ENCODE results near the gene ZSWIM3.

ZSWIM3 gene

DNA sequence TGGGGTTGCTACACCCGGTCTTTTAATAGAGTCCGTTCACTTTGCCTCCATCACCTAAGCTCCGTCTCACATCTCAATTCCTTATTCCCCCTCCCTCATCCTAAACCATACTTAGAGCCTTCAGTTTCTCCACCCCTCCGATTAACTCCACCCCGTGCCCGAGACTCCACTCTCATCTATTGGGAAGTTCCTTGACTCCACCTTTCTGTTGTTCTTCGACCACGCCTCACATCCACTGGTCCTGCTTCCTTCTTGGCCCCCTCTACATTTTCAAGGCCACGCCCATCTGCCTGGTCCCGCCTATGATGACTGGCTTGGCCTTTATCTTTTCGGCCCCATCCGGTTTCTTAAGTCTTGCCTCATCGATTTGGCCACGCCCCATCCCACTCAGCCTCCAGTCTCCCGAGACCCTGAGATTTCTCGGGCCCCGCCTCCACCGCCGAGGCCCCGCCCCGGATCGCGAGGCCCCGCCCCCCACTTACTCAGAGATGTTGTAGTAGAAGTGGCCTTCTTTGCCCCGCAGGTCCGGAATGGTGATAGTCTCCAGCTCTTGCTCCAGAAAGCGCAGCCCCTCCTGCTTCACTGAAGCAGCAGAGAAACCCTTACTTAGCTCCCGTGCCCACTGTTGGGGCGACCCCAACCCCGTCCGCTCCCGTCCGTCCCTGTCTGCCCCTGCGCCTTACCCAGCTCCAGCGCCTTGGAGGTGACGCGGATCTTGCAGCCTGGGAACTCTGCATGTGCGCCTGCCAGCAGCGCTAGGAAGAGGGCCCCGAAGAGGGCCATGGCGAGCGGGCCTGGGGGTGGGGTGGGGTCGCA is 53.5 kb downstream of the ZSWIM3 start:
- DNase-seq: peak; percentile 97

DNA sequence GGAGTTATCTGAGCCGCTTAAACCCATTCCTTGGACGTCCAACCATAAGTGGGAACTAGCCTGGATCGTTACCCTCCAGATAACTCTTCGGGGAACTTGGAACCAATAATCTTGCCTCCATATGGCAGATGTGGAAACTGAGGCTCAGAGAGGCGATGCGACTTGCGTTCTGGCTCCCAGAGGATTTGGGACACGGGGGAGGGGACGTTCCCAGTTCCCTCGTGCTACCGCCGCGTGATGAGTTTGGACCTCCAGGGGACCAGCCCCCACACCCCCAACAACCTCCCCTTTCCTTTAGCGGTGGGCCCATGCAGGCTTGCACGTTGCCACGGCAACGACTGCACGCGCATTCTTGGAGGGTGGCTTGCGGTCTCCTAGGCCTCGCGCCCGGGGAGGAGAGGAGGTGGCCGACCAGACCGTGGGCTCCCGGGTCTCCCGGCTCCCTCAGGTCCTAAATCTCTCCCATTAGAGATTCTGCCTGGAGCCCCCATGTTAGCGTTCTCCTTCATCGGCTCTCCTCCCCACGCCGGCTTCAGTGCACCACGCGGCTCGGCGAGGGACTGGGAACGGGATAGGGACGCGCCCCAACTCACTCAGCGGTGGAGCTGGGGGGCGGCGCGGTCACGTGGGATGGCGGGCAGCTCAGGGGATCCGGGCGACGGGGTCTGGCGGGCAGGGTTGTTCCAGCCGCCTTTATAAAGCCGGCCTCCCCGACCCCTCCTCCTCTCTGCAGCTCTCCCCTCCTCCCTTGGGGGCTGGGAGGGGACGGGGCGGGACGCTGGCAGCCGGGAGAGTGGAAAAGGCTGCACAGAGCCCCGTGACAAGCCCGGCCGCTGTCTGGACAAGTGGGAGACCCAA is 54.3 kb downstream of the ZSWIM3 start, which contains the start of gene PLTP:
Gene PLTP (minus strand): TSS at position 670 of the 858 bp plus-strand sequence. CDS start 703 bp downstream, outside the sequence.
- peak; percentile 36 for DNase-seq

DNA sequence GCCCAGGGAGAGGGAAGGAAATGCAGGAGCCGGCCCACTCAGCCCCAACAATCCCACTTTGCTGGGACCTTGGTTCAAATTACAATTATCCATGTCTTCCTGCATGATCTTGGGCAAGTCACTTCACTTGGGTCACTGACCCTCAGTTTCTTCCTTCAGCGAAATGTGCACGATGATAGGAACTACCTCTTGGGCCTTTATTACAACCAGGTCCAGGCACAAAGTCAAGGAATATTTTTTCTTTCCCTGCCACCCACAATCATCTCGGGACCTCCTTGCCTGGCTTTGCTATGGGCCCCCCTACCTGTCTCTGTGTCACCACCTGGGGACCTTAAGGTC is 54.9 kb downstream of the ZSWIM3 start:
- no peak for DNase-seq

DNA sequence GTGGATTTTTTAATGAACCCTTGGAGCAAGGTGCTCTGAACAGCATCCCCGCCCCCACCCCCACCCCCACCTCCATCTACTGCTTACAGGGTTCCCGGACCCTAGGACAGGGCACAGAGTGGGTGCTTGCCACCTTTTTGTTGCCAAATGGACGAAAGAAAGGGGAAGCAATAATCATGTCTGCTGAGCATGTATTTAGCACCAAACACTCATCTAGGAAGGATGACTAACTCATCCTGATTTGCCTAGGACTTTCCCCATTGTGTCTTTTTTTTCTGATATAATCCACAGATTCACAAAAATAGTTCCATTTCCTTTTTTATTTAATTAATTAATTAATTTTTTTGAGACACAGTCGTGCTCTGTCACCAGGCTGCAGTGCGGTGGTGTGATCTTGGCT is 55.7 kb downstream of the ZSWIM3 start:
- DNase-seq: no peak

DNA sequence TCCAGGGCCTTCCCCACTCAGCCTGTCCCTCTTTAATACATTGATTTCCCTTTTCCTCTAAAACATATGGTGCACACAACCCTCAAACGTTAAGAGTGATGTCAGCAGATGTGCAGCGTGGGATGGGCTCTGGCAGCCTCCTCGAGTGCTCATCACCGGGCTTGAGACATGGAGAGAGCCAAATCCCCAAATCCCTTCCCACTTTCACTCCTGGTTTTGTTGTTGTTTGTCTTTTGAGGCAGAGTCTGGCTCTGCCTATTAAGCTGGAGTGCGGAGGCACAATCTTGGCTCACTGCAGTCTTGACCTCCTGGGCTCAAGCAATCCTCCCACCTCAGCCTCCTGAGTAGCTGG is 60.4 kb downstream of the ZSWIM3 start:
- no peak for DNase-seq

- no peak for DNase-seq
Observed at GRCh38 chr20:45918182-45918737, 60.8 kb downstream of the ZSWIM3 start.

- DNase-seq: no peak
Observed at GRCh38 chr20:45918779-45919537, 61.5 kb downstream of the ZSWIM3 start.

DNA sequence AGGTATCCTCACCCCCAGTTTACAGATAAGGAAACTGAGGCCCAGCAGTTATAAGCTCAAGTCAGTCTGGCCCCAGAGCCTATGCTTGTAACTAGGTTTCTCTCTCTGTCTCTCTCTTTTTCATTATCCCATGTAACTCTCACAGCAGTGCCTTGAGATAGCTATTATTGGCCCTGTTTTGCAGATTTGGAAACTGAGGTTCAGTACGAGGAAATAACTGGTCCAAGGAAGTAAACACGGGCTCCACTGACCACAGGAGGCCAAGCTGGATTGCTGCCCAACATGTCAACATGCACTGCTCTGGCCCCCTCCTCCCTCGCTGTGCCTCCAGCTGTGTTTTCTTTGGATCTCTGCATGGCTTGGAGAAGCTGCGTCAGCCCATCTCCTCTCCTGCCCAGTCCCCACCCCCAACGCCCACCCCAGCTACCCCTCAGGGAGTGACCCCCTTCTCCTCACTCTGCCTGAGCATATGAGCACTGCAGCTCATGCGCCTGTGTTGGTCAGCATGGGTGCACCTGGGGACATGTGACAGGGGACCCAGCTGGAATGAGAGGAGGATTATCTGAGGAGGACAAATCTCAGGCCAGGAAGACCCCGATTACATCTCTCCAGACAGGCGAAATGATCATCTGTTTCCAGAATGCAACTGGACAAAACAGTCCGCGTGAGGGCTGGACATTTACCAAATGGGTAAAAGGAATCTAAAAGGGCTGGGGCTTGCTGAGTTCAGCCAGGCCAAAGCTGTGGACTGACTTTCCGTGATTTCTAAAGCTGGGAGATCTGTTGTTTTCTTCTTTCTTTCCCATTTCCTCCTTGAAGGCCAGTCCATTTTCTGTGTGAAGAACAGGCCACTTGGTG is 62.4 kb downstream of the ZSWIM3 start:
- no peak for DNase-seq

- DNase-seq: no peak
Observed at GRCh38 chr20:45920462-45921336, 63.3 kb downstream of the ZSWIM3 start.

DNA sequence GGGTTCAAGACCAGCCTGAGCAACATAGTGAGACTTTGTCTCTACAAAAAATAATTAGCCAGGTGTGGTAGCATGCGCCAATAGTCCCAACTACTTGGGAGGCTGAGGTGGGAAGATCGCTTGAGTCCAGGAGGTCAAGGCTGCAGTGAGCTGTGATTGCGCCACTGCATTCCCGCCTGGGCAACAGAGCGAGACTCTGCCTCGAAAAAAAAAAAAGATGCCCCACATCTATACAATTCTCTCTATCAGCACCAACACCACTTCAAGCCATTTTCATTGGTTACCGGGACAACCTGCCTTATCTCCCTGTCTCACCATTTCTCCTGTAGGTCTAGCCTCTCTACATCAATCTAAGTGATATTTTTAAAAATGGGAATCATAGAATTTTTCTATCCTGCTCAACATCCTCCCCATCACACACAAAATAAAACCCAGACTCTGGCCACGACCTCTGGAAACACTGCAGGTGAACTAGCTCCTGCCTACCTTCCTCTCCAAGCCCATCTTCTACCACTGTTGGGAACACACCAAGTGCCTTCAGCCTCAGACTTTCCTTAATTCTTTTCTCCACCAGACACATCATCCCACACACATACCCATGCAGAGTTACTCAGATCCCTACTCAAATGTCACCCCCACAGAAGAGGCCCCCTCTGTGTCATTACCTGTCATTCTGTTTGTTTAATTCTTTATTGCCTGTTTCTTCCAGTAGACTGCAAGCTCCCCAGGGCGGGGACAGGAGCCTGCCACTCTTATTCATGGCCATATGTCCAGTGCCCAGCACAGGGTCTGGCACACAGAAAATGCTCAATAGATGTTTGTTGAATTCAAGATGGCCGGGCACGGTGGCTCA is 64.1 kb downstream of the ZSWIM3 start:
- no peak for DNase-seq

- DNase-seq: no peak
Observed at GRCh38 chr20:45924391-45925261, 67.2 kb downstream of the ZSWIM3 start.

GRCh38 chr20:45925821-45926506 is 68.5 kb downstream of the ZSWIM3 start:
- no peak for DNase-seq

DNA sequence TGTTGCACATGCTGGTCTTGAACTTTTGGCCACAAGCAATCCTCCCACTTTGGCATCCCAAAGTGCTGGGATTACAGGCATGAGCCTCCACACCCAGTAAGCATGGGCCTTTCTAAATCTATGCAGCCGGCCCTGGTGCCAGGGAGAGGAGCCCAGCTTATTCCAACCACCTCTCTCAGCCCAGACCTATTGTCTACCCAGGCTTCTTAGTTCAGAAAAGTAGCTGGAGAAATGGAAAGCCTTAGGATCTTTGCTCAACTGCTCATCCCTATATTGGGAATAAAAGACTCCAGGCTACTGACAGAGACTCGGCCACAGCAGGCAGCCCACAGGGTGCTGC is 69.3 kb downstream of the ZSWIM3 start:
- no peak for DNase-seq

DNA sequence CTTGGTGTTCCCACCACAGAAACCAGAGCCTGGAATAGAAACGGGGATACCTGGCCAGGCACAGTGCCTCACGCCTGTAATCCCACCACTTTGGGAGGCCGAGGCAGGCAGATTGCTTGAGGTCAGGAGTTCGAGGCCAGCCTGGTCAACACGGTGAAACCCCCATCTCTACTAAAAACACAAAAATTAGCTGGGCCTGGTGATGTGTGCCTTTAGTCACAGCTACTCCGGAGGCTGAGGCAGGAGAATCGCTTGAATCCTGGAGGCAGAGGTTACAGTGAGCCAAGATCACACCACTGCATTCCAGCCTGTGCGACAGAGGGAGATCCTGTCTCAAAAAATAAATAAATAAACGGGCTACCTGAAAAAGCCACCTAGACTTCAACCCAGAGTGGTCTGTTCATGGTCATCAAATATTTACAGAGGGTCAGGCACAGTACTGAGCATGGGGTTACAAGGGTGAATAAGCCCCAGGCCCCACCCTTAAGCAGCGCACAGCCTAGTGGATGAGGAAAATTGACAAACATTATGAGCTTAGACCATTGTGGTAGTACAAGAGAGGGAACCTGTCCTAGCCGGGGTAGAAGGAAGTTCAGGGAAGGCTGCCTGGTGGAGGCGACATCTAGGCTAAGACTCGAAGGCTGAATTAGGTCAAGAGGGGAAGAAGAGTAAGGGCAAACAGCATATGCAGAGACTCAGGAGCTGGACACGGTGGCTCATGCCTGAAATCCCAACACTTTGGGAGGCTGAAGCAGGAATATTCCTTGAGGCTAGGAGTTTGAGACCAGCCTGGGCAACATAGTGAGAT is 69.9 kb downstream of the ZSWIM3 start:
- no peak for DNase-seq

Data from activated CD4-positive, alpha-beta T cell treated with anti-CD3 and anti-CD28 coated beads, Interleukin-10, Interleukin-2, amounts not matched to agents 100 ng/mL and 50 ng/mL, durations not matched to agents 16 hours and 8 hours (primary cell).